H54 (cell line): ENCODE data around the gene ZSWIM2.
"Not testable (repeated sequence)": the region's sequence is repeated elsewhere in the genome, so short reads cannot be mapped to it uniquely, and the experiment has no call there.

ENCODE experiments used
- DNase-seq: peaks from one replicate; pipeline ENCODE4 v3.0.0; 2011; ENCODE audit warnings: low spot score, mixed read lengths; ENCODE audit not compliant: insufficient read length
- FAIRE-seq: peaks from 3 replicates; lab custom pipeline; 2011; peaks lifted over from hg19 to GRCh38; lab: Jason Lieb, UNC
- POLR2A ChIP-seq: IDR thresholded peaks from 2 replicates; pipeline ENCODE4 v1.6.1; 2011; ENCODE audit warnings: low read depth, mild to moderate bottlenecking, low read length

Gene ZSWIM2

DNA sequence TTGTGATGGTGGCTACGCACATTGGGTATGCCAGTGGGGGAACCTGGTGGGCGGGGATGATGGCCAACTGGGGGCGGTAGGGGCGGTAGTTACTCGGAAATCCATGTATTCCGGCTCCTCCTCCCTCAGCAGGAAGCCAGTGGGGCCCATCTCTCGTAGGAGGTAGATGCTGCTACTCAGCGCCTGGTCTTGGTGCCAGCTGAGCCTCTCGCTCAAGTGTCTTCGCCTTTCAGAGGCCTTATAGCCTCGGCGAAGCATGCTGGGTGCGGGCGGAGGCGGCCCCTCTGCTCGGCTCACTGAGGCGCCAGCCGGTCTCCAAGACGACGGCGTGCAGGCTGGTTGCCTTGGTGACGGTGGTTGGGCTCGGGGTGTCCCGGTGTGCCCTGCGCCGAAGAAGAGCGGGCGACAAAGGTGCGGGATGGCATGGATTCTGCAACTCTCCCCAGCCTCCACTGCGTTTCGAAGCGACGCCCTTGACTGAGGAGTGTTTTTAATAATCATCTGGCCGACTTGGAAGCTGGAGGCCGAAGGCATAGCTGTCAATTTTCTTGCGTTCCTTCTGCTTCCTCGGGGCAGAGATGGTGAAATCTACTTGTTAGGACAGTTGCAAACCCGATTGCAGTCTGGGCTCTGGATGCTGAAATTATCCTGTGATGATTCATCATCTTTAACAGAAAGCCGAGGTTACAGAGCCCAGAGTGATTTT, at the start of gene ZSWIM2:
ZSWIM2 (minus strand) TSS at position 298 of the 706 bp plus-strand sequence; CDS start at position 258, 40 bp downstream.
- DNase-seq (peak; percentile 32), FAIRE-seq (peak; percentile 74)
- TF ChIP-seq POLR2A = peak; percentile 69

GRCh38 chr2:186896220-186896619, 47.2 kb upstream of the ZSWIM2 start:
- FAIRE-seq, DNase-seq: not testable (repeated sequence)

- DNase-seq (no peak), FAIRE-seq (no peak)
- TF ChIP-seq POLR2A = no peak
Observed at GRCh38 chr2:186895451-186895850, 46.5 kb upstream of the ZSWIM2 start.

- no peak for FAIRE-seq
- no peak for TF ChIP-seq POLR2A
- DNase-seq = no peak
Observed at GRCh38 chr2:186894478-186894877, 45.5 kb upstream of the ZSWIM2 start.

DNA sequence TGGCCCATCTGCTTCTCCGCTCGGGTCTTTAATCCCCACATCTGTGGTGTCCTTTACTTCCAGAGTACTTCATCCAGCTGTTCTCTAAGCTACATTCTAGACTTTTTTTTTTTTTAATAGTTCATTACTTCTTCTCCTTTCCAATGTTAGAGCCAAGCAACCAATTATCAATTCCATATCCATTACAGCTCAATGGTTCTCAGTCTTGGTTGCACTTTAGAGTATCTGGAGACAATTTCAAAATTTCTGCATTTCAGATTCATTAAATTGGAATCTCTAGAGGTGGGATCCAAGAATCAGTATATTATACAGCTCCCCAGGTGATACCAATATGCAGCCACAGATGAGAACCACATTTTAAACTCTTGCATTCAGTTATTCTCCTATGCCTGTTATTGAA, 43.9 kb upstream of the ZSWIM2 start:
- FAIRE-seq = no peak
- TF ChIP-seq POLR2A = no peak
- DNase-seq = no peak

- TF ChIP-seq POLR2A = no peak
- FAIRE-seq (peak; percentile 23), DNase-seq (no peak)
Observed at GRCh38 chr2:186891185-186891621, 42.2 kb upstream of the ZSWIM2 start.

GRCh38 chr2:186889101-186889879, 40.3 kb upstream of the ZSWIM2 start:
- DNase-seq = no peak
- FAIRE-seq = no peak
- no peak for TF ChIP-seq POLR2A

DNA sequence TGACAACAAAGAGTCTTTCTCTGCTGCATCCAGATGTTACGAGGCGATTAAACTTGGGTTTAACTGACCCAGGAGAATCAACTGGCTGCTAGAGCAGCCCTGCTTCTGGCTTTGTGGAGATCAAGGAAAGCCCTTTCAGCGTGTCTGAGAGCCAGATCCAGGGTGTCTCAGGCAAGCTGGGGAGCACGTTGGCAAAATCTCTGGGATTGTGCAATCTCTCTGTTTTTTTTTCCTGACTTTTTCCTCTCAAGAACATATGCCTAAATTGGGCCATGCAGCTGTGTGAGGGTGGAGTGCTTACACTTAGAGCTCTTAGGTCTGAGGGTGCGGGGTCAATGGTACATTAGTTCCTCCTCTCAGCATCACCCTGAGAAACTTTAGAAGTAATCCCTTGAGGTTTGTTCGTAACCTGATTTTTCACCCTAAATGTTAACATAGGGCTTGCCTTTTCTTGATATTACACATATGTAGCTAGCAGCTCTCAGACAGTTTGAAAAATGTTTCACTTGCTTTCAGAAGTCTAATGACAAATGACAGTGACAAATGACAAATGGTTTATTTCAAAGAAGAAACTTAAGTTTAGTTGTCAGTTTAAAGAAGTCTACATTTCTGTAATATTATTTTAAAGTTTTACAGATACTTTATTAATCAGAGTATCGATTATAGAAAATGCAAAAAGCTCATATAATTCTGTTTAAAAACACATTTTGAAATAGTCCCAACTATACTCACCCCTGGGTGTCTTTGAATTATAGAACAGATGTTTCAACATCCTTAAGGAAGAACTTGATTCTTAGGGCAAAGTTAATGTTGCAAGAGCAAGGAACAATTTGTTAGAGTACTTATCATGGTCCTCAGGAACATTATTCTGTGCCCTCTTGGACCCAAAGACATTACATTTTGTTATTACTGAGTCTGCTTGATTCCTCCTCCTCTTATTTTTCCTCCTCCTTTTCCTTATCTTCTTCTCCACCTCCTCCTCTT, 38.4 kb upstream of the ZSWIM2 start:
- no peak for FAIRE-seq
- no peak for TF ChIP-seq POLR2A
- DNase-seq = no peak

- DNase-seq (no peak), FAIRE-seq (no peak)
Observed at GRCh38 chr2:186884587-186884986, 35.6 kb upstream of the ZSWIM2 start.

DNA sequence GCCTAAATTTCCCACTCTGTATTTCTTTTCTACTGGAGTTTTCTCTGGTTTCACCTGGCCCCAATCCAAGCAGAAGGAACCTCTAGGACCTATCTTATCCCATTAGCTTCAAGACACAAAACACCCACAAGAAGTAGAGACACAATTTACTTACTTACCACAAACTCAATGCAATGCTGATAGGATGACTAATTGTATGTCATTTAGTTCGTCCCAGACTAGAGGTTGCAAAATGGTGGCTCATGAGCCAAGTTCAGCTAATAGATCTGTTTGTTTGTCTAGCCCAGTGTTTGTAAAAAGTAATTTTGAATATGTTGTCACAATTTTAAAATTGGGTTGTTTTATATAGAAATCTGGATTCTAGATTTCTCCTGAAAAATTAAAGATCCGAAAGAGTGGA, 34.7 kb upstream of the ZSWIM2 start:
- no peak for TF ChIP-seq POLR2A
- FAIRE-seq = no peak
- no peak for DNase-seq

More at GRCh38 chr2:186884587-186884986, 35.6 kb upstream of the ZSWIM2 start:
- no peak for TF ChIP-seq POLR2A

DNA sequence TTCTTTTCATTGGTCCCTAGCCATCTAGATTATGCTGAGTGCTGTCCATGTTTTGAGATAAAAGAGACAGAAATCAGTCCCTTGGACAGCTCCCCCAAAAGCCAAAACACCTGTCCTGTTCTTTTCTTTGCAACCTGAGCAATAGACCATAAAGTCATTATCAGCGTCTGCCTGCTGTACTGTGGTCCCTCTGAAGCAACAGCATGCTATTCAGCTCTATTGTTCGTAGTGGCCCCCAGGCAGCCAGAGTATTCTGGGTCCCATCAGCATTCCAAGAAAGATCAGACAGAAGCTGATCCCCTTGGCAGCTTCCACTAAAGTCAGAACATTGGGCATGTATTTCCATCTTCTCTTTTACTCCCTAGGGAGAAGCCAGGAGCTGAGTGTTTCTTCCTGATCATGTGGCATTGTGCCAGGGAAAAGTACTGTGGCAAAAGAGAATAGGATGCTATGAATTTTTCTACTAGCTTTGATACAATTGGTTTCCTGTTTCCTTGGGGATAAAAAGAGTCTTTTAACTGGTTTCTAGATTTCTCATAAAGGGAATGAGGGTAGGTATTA, 33.6 kb upstream of the ZSWIM2 start:
- FAIRE-seq (no peak), DNase-seq (no peak)
- TF ChIP-seq POLR2A = no peak

- TF ChIP-seq POLR2A = no peak
- no peak for DNase-seq
- FAIRE-seq = no peak
Observed at GRCh38 chr2:186881660-186882059, 32.7 kb upstream of the ZSWIM2 start.

DNA sequence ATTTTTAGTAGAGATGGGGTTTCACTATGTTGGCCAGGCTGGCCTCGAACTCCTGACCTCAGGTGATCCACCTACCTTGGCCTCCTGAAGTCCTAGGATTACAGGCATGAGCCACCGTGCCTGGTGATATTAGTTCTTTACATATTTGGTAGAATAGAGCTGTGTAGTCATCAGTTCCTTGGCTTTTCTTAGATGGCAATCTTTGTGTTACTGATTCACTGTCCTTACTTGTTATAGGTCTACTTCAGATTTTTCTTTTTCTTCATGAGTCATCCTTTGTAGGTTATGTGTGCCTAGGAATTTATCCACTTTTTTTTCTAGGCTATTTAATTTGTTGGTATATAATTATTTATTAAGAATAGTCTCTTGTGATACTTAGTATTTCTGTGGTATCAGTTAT, 30.3 kb upstream of the ZSWIM2 start:
- no peak for TF ChIP-seq POLR2A
- no peak for FAIRE-seq
- no peak for DNase-seq
